WTC11 (cell line): ENCODE results near the gene PLEKHN1. TPM values are rescaled to one million over a fixed set of nuclear protein-coding genes. Genes with fewer than 3 reads are reported as not detected.

Experiments used
- ATAC-seq: fragments of 200-7000 bp; cut with Tn5 transposase; 2 replicates; pipeline ENCODE4 v1.10.0; 2021; ENCODE audit warnings: mild to moderate bottlenecking, moderate library complexity
- CTCF ChIA-PET: fragments of 300-600 bp; sonication (Branson Sonifier 250); formaldehyde crosslinking; loops from one replicate; lab custom pipeline; 2021; ENCODE audit warnings: antibody characterized with exemption; lab: Charles Lee
- POLR2A ChIA-PET: fragments of 350-600 bp; sonication (Branson Sonifier 250); formaldehyde crosslinking; loops from one replicate; lab custom pipeline; 2021; ENCODE audit warnings: antibody characterized with exemption; lab: Charles Lee
- DNase-seq: peaks from one replicate; pipeline ENCODE4 v3.0.0; 2021; ENCODE audit warnings: low spot score
- H3K27ac Mint-ChIP-seq: 2 replicates; pipeline ENCODE4 v1.8.0; 2021; ENCODE audit warnings: mixed read lengths
- H3K27me3 Mint-ChIP-seq: 2 replicates; pipeline ENCODE4 v1.8.0; 2021; ENCODE audit warnings: low read depth, mild to moderate bottlenecking, moderate library complexity, mixed read lengths
- H3K36me3 Mint-ChIP-seq: 2 replicates; pipeline ENCODE4 v1.8.0; 2021; ENCODE audit warnings: mixed read lengths
- H3K4me1 Mint-ChIP-seq: 2 replicates; pipeline ENCODE4 v1.8.0; 2022; ENCODE audit warnings: mixed read lengths
- H3K4me3 Mint-ChIP-seq: 2 replicates; pipeline ENCODE4 v1.8.0; 2021; ENCODE audit warnings: mild to moderate bottlenecking, moderate library complexity, mixed read lengths
- H3K9me3 Mint-ChIP-seq: 2 replicates; pipeline ENCODE4 v1.8.0; 2021; ENCODE audit warnings: mixed read lengths
- ATF3 ChIP-seq: sonication (generic); formaldehyde crosslinking; conservative IDR thresholded peaks from 2 replicates; pipeline ENCODE4 v1.8.1; 2022; ENCODE audit warnings: mild to moderate bottlenecking, missing genetic modification reagents
- E2F5 ChIP-seq: sonication (generic); formaldehyde crosslinking; IDR thresholded peaks from 2 replicates; pipeline ENCODE4 v1.8.1; 2022; ENCODE audit warnings: mild to moderate bottlenecking, moderate library complexity, missing genetic modification reagents
- ELF4 ChIP-seq: sonication (generic); formaldehyde crosslinking; IDR thresholded peaks from 2 replicates; pipeline ENCODE4 v1.8.1; 2022; ENCODE audit warnings: low read depth, mild to moderate bottlenecking, moderate library complexity, missing genetic modification reagents
- FOXP1 ChIP-seq: sonication (generic); formaldehyde crosslinking; IDR thresholded peaks from 2 replicates; pipeline ENCODE4 v1.8.0; 2022; ENCODE audit warnings: missing genetic modification reagents, mild to moderate bottlenecking, moderate library complexity, borderline replicate concordance
- GABPB1 ChIP-seq: sonication (generic); formaldehyde crosslinking; IDR thresholded peaks from 2 replicates; pipeline ENCODE4 v1.8.1; 2023; ENCODE audit warnings: mild to moderate bottlenecking, missing genetic modification reagents
- NFYB ChIP-seq: sonication (generic); formaldehyde crosslinking; conservative IDR thresholded peaks from 2 replicates; pipeline ENCODE4 v1.8.0; 2022; ENCODE audit warnings: low read depth, missing genetic modification reagents
- NR1H2 ChIP-seq: sonication (generic); formaldehyde crosslinking; IDR thresholded peaks from 2 replicates; pipeline ENCODE4 v1.9.0; 2021; ENCODE audit warnings: mild to moderate bottlenecking, moderate library complexity, missing genetic modification reagents
- NR2C2 ChIP-seq: sonication (generic); formaldehyde crosslinking; IDR thresholded peaks from 2 replicates; pipeline ENCODE4 v1.8.0; 2022; ENCODE audit warnings: mild to moderate bottlenecking, missing genetic modification reagents
- PRDM15 ChIP-seq: sonication (generic); formaldehyde crosslinking; IDR thresholded peaks from 2 replicates; pipeline ENCODE4 v1.8.0; 2022; ENCODE audit warnings: missing genetic modification reagents
- RORB ChIP-seq: fragments of 250-450 bp; sonication (Bioruptor Pico); IDR thresholded peaks from 2 replicates; pipeline ENCODE4 v1.9.0; 2021; ENCODE audit warnings: mild to moderate bottlenecking
- SOX15 ChIP-seq: fragments of 250-450 bp; sonication (Bioruptor Pico); IDR thresholded peaks from 2 replicates; pipeline ENCODE4 v1.9.0; 2021; ENCODE audit warnings: mild to moderate bottlenecking
- ZNF219 ChIP-seq: sonication (generic); formaldehyde crosslinking; IDR thresholded peaks from 2 replicates; pipeline ENCODE4 v1.8.0; 2023; ENCODE audit warnings: missing genetic modification reagents, mild to moderate bottlenecking, borderline replicate concordance
- ZNF317 ChIP-seq: sonication (generic); formaldehyde crosslinking; IDR thresholded peaks from 2 replicates; pipeline ENCODE4 v1.8.1; 2023; ENCODE audit warnings: low read depth, mild to moderate bottlenecking, moderate library complexity, missing genetic modification reagents, borderline replicate concordance
- ZNF423 ChIP-seq: fragments of 250-450 bp; sonication (Bioruptor Pico); IDR thresholded peaks from 2 replicates; pipeline ENCODE4 v2.1.2; 2022; ENCODE audit warnings: mild to moderate bottlenecking, moderate library complexity
- total RNA-seq: library from RNA; stranded (reverse); gene quantifications from 3 replicates; pipeline ENCODE4 v1.2.3, GENCODE V29; 2021
- TF ChIP-seq, protein P1 (sequence below): fragments of 250-450 bp; sonication (Bioruptor Pico); conservative IDR thresholded peaks from 2 replicates; pipeline ENCODE4 v1.9.0; 2021; ENCODE audit warnings: mild to moderate bottlenecking
- TF ChIP-seq, protein P2 (sequence below): sonication (generic); formaldehyde crosslinking; IDR thresholded peaks from 2 replicates; pipeline ENCODE4 v1.8.1; 2023; ENCODE audit warnings: mild to moderate bottlenecking, missing genetic modification reagents, borderline replicate concordance
- TF ChIP-seq, protein P3 (sequence below): sonication (generic); formaldehyde crosslinking; IDR thresholded peaks from 2 replicates; pipeline ENCODE4 v1.8.1; 2023; ENCODE audit warnings: mild to moderate bottlenecking, missing genetic modification reagents, moderate library complexity

PLEKHN1 gene
- total RNA-seq, 1 experiment from 2014 or later: 3.4 TPM

DNA sequence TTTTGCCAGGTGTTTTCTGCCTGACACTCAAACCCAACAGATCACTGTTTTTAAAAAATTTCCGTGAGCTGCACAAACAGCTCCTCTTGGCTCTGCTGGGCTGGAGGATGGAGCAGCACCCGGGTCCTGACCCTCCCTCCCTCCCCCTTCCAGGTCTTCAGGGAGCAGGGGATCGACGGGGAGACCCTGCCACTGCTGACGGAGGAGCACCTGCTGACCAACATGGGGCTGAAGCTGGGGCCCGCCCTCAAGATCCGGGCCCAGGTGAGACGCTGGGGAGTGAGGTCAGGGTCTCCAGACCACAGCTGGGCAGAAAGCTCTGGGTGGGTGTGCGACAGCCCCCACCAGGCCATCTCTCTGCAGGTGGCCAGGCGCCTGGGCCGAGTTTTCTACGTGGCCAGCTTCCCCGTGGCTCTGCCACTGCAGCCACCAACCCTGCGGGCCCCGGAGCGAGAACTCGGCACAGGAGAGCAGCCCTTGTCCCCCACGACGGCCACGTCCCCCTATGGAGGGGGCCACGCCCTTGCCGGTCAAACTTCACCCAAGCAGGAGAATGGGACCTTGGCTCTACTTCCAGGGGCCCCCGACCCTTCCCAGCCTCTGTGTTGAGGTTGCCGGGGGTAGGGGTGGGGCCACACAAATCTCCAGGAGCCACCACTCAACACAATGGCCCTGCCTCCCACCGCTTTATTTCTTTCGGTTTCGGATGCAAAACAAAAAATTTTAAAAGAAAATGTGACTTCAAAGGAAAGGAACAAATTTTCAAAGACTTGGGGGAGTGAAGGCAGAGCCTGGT lies 22.5 kb upstream of the PLEKHN1 start (continued):
- TF ChIP-seq E2F5 (no peak), GABPB1 (CRISPR knock-in tag) (no peak), FOXP1 (no peak), ATF3 (CRISPR knock-in tag) (no peak), ZNF317 (CRISPR knock-in tag) (no peak), NR1H2 (CRISPR knock-in tag) (no peak), ZNF219 (CRISPR knock-in tag) (no peak)
- TF ChIP-seq, protein P1, sequence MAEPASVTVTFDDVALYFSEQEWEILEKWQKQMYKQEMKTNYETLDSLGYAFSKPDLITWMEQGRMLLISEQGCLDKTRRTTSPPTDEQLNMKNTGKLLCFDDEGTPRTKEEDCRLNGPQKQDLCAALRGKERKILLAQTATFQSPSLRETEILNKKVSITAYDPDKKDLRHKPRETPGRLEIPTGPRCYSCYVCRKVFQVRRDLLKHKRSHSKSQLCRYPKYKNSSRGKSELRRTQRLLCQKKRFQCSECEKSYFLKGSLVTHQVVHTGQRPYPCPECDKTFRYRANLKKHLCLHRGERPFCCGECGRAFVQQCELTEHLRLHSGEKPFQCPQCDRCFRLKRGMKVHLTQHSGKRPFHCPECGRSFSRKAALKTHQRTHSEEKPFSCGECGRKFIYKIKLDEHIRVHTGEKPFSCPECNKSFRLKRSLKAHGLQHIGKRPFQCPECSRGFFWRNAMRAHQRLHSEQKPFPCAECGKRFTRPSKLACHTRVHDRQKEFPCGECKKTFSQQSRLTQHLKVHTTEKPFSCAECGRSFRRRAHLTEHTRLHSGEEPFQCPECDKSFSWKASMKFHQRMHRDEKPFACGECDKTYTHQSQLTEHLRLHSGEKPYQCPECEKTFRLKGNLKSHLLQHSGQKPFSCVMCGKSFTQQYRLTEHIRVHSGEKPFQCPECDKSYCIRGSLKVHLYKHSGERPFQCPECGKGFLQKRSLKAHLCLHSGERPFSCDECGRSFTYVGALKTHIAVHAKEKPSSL (CRISPR knock-in tag): no peak

- DNase-seq: no peak
- TF ChIP-seq ZNF423 (CRISPR knock-in tag) (no peak), PRDM15 (CRISPR knock-in tag) (no peak), NFYB (CRISPR knock-in tag) (no peak), RORB (CRISPR knock-in tag) (no peak), NR2C2 (CRISPR knock-in tag) (no peak), ATF3 (CRISPR knock-in tag) (no peak), SOX15 (CRISPR knock-in tag) (no peak), ELF4 (no peak)
- TF ChIP-seq, protein P2, sequence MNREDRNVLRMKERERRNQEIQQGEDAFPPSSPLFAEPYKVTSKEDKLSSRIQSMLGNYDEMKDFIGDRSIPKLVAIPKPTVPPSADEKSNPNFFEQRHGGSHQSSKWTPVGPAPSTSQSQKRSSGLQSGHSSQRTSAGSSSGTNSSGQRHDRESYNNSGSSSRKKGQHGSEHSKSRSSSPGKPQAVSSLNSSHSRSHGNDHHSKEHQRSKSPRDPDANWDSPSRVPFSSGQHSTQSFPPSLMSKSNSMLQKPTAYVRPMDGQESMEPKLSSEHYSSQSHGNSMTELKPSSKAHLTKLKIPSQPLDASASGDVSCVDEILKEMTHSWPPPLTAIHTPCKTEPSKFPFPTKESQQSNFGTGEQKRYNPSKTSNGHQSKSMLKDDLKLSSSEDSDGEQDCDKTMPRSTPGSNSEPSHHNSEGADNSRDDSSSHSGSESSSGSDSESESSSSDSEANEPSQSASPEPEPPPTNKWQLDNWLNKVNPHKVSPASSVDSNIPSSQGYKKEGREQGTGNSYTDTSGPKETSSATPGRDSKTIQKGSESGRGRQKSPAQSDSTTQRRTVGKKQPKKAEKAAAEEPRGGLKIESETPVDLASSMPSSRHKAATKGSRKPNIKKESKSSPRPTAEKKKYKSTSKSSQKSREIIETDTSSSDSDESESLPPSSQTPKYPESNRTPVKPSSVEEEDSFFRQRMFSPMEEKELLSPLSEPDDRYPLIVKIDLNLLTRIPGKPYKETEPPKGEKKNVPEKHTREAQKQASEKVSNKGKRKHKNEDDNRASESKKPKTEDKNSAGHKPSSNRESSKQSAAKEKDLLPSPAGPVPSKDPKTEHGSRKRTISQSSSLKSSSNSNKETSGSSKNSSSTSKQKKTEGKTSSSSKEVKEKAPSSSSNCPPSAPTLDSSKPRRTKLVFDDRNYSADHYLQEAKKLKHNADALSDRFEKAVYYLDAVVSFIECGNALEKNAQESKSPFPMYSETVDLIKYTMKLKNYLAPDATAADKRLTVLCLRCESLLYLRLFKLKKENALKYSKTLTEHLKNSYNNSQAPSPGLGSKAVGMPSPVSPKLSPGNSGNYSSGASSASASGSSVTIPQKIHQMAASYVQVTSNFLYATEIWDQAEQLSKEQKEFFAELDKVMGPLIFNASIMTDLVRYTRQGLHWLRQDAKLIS (CRISPR knock-in tag): no peak
- TF ChIP-seq, protein P3, sequence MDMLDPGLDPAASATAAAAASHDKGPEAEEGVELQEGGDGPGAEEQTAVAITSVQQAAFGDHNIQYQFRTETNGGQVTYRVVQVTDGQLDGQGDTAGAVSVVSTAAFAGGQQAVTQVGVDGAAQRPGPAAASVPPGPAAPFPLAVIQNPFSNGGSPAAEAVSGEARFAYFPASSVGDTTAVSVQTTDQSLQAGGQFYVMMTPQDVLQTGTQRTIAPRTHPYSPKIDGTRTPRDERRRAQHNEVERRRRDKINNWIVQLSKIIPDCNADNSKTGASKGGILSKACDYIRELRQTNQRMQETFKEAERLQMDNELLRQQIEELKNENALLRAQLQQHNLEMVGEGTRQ (CRISPR knock-in tag): no peak
- TF ChIP-seq, all 79 proteins: peak for 0
- H3K36me3 Mint-ChIP-seq: peaks cover 12% of the 10 kb centered on the region
- no peak overlapping the region for H3K4me3 Mint-ChIP-seq
- no peaks in the 10 kb centered on the region for H3K9me3 Mint-ChIP-seq
- H3K27me3 Mint-ChIP-seq: peaks cover 30% of the 10 kb centered on the region
- CTCF ChIA-PET: interaction anchor here (0.6 to 3.3 kb wide), 5 partner anchors 17 to 106 kb away, joined by 3 to 19 read pairs (median 5); no protein-coding TSS in a partner anchor
- no peak for ATAC-seq
- H3K27ac Mint-ChIP-seq: no peak overlapping the region
- POLR2A ChIA-PET: no interaction called here
- H3K4me1 Mint-ChIP-seq: peaks cover 3% of the 10 kb centered on the region; the same call in 1 of the 2 replicates
These were observed 21.6 kb upstream of the PLEKHN1 start for GRCh38 chr1:944341-945325.
